NCI-H446 treated with DMSO at 0.1 percent for 48 hours (cell line): ENCODE data around the gene PCCA.
"Not testable (repeated sequence)": the region's sequence is repeated elsewhere in the genome, so short reads cannot be mapped to it uniquely, and the experiment has no call there.

Experiments used
- DNase-seq: peaks from one replicate; lab custom pipeline; 2025; lab: John Stamatoyannopoulos, UW

The PCCA gene

DNA sequence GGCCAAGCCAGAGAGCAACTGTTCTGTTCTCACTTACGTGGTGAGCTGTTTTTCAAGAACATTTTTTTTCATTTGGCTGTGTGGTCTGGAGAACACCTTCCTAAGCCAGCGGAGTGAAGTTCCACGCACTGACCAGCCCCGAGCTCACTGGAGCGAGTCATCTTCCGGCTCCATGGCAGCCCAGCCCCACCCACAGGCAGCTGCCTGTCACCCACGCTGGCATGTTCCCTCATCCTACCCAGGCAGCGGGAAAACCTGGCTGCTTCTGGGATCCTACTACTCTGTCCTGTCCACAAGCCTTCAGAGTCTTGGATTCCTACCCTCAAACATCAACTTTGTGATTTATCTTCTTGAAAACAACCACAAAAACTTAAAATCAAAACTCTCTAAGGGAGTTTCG, 423.5 kb downstream of the PCCA start:
- no peak for DNase-seq

DNA sequence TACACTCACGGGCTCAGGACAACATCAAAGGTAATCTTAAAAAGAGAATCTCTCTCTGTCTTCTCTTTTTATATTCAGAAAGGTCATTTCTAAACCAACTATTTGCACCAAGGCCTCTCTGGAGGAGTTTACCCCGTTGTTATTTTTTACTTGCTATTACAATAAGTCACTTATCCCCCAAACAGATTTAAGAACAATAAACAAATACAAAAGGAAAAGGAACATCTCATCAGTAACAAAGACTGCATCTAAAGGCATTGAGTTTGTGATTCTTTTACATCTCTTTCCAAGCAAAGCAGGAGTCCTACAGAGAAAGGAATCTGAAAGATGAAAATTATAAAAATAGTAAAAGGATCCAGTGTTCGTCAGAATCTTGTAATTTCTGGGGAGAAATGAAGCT, 424.3 kb downstream of the PCCA start:
- DNase-seq, result no peak

DNA sequence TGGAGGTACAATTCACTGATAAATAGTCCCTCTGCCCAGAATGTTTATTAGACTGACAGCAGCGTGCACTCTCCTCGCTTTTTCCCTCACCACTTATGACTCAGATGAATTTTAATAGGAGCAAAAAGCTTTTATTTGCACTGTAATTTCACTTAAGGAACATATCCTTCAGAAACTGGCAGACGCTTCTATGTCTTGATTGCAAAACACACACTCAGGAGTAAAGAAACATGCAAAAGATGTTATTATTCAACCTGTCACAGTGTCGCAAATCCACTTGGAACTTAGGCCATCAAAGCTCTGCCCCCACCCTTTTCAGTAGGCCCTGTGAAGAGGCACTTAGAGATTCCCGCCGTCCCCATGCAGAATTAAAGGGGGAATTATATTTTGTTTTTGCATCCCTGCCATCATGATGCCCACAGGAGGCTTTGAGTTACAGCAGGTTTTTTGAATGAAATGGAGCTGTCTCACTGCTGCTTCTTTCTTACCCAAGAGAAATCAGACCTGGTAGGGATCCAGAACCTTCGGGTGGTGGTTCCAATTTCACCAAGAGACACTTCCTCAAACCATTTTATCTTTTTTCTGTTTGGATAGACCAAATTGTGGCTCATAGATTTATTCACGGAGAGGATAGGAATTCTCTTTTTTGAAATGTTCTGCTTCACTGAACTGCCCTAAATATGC, 425.2 kb downstream of the PCCA start:
- DNase-seq, result no peak

DNA sequence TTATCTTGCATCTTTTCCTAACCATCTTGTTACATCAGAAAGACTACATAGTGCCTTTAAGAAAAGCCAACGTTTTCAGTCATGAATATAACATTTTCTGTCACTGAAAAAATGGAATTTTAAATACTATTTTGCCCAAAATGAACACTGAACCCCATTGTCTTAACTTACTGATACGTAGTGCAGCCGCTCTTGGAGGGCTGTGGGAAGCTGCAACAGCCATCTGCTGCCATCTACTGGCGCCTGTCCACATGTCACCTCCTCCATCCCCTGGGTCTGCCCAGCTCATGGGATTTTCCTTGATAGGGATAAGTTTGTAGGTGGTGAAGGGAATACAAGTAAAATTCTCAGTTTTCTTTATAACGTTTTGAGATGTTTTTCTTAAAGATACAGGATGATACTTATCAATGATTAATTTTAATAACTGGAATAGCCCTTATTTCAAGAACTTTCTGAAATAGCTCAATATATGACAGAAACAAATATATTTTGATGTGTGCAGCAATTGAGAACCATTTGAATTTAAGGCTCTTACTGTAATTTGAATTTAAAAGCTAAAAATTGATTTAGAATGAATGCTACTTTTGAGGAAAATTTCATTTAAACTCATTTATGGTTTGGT, 426.0 kb downstream of the PCCA start:
- DNase-seq, result peak; percentile 44

DNA sequence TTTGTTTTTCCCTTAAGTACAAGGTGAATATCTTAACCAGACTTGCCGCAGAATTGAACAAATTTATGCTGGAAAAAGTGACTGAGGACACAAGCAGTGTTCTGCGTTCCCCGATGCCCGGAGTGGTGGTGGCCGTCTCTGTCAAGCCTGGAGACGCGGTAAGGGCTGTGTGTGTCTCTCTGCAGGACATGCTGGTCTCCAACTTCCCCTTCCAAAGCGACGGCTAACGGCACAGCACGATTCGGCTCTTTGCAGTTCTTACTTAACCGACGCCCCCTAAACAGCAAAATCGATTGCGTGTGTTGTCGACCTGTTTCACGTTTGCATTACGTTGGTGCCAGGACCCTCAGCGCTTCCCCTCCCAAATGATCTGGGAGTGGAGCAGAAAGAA, 426.5 kb downstream of the PCCA start:
- DNase-seq, result no peak

DNA sequence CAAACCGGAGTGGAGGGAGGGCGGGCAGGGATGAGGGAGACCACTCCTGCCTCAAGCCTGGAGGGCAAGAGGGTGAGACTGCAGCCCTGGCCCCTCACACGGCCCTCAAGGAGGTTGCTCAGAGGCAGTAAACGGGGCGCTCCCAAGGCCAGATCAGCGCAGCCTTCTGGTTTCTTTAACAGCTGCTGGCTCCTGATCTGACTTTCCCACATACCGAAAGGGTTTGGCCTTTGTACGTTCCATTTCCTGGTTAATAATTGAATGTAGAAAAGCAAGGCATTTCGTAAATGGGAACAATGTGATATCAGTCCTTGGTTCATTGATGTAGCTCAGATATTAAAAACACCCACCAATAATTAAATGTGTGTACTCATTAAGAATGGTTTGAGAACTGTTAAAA, 428.2 kb downstream of the PCCA start:
- no peak for DNase-seq

DNA sequence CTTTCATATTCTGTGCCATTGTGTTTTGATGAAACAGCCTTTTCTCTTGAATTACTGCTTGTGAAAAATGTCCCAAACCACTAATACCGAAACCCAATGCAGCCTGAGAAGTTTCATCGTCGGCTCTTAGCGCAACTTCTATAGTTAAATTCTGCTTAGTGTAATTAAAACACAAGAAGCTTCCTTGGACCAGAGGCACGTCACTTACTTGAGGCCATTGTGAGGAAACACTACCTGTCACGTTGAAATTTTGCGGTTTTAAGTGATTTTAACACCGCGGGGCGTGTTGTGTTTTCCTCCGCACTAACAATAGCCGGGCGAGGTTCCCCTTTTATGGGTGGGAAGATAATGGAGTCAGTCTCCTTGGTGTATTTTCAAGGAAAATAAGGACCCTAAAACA, 428.8 kb downstream of the PCCA start:
- DNase-seq, result no peak

DNA sequence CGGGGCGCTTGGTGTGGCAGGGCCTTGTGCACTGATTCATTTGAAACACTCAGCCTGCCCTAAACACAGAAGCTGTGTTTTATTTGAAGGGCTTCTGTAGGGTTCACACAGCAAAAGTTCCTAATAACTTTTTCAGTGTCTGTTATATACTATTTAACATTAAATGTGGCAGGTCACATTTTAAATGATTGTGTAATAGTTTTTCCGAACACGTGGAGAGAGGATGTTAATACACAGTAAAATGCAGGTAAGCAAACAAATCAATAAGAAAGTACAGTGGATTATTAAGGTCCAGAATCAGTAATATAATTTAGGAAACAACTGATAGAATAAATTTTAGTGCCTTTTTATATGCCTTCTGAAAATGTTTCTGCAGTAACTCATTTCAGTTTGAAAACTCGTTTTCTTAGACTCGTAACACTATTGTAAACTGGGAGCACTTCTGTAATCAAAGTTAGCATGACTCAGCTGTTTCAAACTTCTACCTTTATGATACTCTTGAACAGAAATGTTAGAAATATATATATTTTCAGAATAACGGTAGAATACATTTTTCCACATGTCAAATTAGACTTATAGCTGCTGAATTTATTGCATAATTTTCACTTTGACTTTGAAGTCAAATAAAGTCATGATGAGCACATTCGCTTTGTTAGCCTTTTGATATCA, 429.6 kb downstream of the PCCA start:
- DNase-seq, result no peak

DNA sequence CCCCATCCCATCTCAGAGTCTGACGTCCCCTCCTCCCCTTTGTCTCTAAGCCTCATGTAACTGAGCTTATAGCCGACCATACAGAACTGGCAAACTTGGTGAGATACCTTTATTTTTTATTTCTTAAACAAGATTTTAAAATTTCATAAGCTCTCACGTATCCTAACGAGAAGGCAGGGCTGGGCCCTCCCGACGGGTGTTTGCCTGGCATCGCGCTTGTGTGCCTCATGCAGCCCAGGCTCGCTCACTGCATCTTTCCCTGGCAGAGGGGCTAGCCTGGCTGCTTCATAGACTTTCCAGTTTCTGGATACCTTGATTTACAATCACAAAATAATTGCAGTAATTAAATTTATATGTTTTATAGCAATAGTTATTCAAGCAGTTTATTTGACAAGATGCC, 430.7 kb downstream of the PCCA start:
- DNase-seq, result no peak

DNA sequence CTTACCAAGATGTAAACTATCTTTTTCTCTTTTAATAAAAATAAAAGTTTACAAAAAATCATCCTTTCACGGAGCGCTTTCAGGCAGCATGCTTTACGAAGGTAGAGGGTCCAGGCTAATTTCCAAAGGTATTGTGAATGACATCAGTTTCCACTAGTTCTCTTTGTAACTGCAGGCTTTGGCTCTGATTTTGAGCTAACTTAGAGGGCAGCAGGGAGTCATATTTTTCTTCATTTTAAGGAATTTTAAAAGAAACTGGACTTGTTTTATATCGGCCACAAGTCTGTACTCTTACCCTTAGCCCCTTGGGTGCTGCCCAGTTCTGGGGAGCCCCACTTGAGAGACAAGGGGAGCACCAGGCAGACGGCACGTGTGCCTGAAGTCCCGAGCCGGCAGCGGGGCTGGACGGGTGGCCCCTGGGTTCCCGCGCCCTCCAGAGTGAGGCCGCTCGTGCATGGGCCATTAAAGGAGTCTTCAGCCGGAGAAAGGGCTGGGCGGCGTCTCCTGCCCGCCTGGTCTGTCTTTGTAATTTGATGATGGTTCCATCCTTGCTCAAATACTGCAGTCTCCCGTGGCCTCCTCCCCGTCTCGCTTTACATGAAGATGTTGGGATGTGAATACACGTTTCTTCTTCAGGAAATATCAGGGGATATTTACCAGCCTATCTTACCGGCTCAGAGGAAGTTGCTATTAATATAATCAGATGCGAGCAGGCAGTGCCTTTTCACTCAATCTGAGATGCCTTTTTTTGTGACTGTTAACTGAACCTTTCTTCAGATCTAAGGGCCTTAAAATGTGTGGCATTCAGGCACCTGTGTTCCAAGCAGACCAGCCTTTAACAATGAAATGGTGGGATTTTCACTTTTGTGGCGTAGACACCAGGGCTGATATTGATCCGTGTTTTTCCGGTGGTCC, 432.3 kb downstream of the PCCA start:
- no peak for DNase-seq

DNA sequence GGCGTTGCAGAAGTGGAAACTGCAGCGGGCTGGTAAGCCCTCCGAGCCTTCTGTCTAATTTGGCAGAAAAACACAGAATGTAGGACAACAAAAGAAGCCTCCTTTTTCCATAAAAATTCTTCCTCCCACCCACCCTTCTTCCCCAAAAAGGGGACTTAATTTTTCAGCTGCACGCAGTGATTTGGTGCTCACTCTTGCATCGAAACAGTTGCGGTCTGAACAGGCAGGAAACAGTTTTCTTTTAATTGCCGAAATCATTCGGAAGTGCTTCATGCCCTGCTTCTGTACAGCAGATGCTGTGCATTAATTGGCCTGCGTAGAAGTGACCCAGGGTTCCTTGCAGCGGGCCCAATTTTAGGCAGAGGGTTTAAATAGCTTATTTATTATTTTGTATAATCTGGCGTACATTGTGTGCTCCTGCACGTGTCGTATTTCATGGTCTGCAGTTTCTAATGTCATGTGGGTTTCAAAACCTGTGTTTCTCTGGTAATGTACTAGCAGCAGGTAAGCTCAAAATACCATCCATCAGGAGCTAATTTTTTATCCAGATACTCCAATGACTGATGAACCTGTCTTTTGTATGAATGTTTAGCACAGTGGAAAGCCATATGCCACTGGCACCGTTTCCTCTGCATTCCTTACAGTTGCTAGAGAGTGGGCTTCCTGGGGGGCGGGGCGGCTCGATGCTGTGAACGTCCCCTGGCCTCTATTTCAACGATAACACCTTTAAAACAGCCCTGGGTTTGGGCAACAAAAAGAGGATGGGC, 433.1 kb downstream of the PCCA start:
- DNase-seq, result peak; percentile 81

DNA sequence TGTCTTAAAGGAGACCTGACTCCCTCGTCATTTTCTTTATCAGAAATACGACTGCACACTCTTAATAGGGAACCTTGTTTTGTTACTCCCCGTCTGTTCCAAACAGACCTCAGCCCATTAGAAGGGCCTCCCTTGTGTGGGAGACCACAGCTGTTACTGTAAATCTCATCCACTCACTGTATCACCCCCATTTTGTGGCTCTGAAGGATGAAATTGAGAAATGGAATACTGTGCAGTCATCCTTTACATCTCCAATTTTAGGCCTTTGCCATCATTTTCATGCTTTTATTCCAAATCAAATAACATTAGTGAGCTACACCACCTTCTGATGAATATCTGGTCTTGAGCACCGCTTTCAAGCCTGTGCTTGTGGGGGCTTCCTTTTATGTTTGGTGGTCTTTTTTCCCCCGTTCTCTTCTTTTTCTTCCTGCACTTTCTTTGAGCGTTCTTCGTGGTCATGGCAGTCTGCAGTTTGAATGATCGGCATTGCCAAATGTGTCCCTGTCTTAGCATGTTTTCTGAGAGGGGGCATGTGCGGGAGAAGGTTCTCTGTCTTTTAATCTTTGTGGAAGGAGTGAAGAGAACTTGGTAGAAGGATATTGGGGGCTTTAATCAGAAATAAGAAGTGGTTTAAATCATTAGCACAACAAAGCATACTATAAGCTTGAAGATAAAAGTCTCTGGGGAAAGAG, 433.9 kb downstream of the PCCA start:
- DNase-seq, result peak; percentile 58

DNA sequence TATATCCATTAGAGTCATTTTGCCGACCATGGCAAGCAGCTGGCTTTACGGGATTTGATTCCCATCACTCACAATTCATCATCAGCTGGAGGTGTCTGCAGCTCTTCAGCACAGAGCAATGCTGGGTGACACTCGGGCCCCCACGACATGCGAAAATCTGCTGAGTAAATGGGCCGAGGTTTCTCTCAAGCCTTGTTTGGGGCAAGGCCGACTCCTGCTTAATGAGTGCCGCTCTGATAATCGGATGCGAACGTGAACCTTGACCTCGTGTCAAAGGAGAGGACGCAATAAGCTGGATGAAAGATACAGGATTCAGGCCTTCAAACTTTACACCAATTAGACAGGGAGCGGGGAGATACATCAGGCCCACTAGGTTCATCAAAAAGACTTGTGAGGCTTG, 434.5 kb downstream of the PCCA start:
- DNase-seq, result no peak

DNA sequence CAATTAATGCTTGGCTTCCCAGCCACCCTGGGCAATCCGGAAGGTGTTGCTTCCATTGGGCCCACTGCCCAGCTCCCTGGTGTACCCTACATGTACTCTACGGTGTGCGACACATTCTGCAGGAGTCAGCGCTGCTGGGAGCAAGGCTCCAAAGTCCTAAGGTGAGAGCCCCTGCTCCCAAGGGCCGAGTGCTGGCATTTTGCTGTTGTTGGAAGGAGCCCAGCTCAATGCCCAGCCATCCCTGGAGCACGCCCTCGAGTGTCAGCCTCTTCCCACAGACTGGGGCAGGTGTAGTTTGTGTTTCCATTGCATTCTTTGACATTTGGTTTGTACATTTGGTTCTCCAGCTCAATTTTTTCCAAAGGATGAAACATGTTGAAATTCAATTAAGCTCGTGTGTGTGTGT, 435.1 kb downstream of the PCCA start:
- DNase-seq, result no peak

DNA sequence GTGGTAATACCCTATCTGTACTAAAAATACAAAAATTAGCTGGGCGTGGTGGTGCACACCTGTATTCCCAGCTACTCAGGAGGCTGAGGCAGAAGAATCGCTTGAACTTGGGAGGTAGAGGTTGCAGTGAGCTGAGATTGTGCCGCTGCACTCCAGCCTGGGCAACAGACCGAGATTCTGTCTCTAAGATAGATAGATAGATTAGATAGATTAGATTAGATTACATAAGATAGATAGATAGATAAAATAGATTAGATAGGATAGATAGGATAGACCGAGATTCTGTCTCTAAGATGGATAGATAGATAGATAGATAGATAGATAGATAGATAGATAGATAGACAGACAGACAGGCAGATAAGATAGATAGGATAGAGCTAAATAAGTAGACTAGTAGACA, 435.8 kb downstream of the PCCA start:
- not testable (repeated sequence) for DNase-seq

DNA sequence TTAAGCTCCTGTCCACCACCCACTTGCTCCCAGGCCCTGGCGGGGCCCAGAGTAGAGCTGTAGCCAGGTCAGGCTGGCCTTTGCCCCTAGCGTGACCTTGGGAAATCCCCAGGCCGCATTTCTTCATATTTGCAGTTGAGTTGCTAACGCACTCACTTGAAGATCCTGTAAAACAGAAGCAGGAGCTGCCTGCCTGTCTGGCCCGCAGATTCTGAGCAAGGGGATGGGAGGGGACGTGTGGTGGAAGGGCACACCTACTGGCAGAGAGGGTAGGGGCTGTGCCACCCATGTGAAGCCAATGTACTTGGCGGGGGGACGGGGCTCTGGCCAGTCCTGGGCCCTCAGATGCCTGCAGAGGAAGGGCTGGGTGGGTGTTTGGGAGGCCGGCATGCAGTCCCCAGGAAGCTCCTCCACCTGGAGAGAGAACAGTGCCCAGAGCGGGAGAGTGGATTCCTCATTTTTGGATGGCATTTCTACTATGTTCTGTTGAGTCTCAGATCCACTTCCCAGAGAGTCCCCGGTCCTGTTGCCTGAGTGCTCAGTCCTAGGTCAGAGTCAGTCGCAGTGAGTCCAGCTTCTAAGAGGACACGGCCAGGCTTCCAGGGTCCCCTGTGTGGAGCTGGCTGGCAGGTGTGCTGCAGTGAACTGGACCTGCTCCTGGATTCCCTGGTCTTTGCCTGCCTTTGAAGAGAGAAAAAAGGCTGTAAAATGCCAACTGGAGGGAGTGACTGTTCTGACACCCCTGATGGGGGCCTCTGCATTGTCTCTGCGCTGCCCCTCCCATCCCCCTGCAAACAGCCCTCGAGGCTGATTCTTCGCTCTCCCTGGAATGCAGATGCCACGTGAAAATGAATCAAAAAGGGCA, 436.8 kb downstream of the PCCA start:
- DNase-seq, result no peak

DNA sequence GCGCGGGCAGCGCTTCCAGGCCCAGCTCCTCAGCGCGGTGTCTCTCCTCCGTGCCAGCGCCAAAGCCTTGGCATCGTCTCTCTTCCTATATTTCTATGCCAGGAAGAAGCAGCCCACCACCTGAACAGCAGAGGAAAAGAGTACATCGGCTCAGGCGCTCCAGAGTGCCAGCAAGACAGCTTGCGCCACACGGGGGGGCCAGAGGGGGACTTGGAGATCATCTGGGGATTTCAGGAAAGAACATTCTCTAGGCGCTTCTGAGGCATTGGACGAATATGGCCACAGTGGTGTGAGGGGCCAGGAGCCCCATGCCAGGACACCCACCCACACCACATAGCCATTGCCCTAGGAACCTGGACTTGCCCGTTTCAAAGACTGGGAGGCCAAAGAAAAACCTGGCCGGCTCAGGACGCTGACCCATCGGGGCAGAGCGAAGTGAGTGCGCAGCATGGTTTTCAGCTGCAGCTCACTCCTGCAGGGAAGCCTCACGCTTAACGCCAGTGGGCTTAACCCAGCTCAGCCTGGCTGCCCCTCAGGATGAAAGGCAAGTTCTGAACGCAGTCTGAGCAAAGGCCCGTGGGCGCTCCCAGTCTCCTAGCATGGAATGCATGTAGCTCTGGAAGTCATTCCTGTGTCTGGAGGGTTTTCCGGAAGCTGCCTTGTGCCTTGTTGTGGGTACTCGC, 437.6 kb downstream of the PCCA start:
- DNase-seq, result peak; percentile 59

DNA sequence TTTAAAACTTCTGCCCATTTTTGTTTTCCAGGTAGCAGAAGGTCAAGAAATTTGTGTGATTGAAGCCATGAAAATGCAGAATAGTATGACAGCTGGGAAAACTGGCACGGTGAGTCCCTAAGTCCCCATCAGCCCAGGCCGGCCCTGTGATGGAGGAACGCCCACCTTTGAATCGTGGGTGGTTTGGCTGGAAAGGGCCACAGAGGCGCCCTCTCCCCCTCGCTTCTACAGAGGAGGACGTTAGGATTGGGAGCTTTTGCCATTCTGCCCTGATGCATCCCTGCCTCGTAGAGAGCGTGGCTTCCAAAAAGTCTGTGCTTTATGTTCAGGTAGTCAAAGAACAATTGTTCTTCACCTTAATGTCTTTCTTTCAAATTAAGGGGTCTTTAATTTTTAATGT, 438.8 kb downstream of the PCCA start:
- DNase-seq, result no peak

DNA sequence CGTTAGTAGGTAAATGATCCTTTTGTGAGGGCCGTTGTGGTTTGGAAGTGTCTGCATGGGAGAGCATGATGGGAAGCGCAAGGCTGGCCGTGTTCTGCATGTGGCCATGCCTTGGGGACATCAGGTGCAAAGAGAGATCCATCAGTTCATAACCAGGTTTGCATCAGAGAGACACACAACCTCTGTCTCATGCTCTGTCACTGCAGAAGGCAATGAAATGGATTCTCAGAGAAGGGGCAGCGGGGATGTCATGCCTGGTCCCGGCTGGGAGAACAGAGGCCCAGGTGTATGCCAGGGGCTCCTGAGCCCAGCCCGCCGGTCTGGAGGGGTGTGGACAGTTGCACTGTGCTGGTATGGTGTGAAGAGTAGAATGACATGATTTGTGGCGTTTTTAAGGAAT, 439.5 kb downstream of the PCCA start:
- DNase-seq, result no peak

DNA sequence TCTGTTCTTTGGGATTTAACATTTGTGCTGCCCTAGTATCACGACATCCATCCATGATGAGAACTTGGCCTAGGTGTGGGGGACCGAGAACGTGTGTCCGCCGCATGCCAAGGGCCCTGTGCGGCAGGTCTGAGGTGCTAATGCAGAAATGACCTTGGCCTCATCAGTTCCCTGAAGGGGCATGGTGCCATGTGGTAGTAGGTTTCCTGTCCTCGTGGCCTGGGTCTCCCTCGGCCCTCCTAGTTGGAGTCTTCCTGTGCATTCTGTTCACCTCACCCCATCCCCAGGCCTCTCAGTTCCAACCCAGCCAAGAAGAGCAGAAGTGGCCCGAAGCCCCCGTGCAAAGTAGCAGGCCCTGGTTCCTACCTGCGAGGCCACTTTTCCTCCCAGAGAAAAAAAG, 439.9 kb downstream of the PCCA start:
- no peak for DNase-seq
